OCI-LY1 (cell line): Measurements from ENCODE around the gene QPCT.

ENCODE experiments used
- H2AFZ ChIP-seq: fragments of 200-600 bp; sonication (generic), shearing (Covaris generic); 2 replicates; pipeline ENCODE4 v1.6.0; 2014; ENCODE audit warnings: antibody characterized with exemption, mild to moderate bottlenecking, low read length
- H3F3A ChIP-seq: fragments of 200-600 bp; sonication (generic), shearing (Covaris generic); 2 replicates; pipeline ENCODE4 v1.6.0; 2014; ENCODE audit warnings: mild to moderate bottlenecking, antibody characterized with exemption, low read length, moderate library complexity; ENCODE audit not compliant: insufficient read depth
- H3K27ac ChIP-seq: fragments of 200-600 bp; sonication (generic); 2 replicates; pipeline ENCODE4 v1.5.1; 2014; ENCODE audit warnings: low read length, mixed run types, mild to moderate bottlenecking, low read depth; ENCODE audit not compliant: poor library complexity, severe bottlenecking
- H3K27me3 ChIP-seq: fragments of 200-600 bp; sonication (generic); 2 replicates; pipeline ENCODE4 v1.6.0; 2014; ENCODE audit warnings: antibody characterized with exemption, mild to moderate bottlenecking, low read length, moderate library complexity; ENCODE audit not compliant: insufficient read depth
- H3K36me3 ChIP-seq: fragments of 200-600 bp; sonication (generic); 2 replicates; pipeline ENCODE4 v1.6.1; 2014; ENCODE audit warnings: mild to moderate bottlenecking, antibody characterized with exemption, low read length, moderate library complexity, mixed read lengths; ENCODE audit not compliant: insufficient read depth
- H3K4me1 ChIP-seq: fragments of 200-600 bp; sonication (generic); 2 replicates; pipeline ENCODE4 v1.5.1; 2014; ENCODE audit warnings: mild to moderate bottlenecking, low read length, moderate library complexity; ENCODE audit not compliant: insufficient read depth, severe bottlenecking
- H3K4me2 ChIP-seq: fragments of 200-600 bp; sonication (generic), shearing (Covaris generic); 2 replicates; pipeline ENCODE4 v1.6.1; 2014; ENCODE audit warnings: low read length
- H3K4me3 ChIP-seq: fragments of 200-600 bp; sonication (generic); 2 replicates; pipeline ENCODE4 v1.5.1; 2014; ENCODE audit warnings: low read length, low read depth, mild to moderate bottlenecking, mixed read lengths; ENCODE audit not compliant: poor library complexity, severe bottlenecking
- H3K79me2 ChIP-seq: fragments of 200-600 bp; shearing (Covaris generic); 2 replicates; pipeline ENCODE4 v1.6.1; 2016; ENCODE audit warnings: mixed run types, low read length, mixed read lengths; ENCODE audit not compliant: insufficient read depth
- H3K9ac ChIP-seq: fragments of 200-600 bp; sonication (generic), shearing (Covaris generic); 2 replicates; pipeline ENCODE4 v1.6.1; 2014; ENCODE audit warnings: mild to moderate bottlenecking, low read length, mixed read lengths
- H3K9me2 ChIP-seq: fragments of 200-600 bp; sonication (generic), shearing (Covaris generic); 2 replicates; pipeline ENCODE4 v1.6.1; 2014; ENCODE audit warnings: low read depth, mild to moderate bottlenecking, low read length, mixed read lengths
- H3K9me3 ChIP-seq: fragments of 200-600 bp; shearing (Covaris generic); 2 replicates; pipeline ENCODE4 v1.6.1; 2014; ENCODE audit warnings: low read length, mixed read lengths
- H4K20me1 ChIP-seq: fragments of 200-600 bp; sonication (generic), shearing (Covaris generic); 2 replicates; pipeline ENCODE4 v1.6.0; 2016; ENCODE audit warnings: mild to moderate bottlenecking, low read length; ENCODE audit not compliant: insufficient read depth
- EZH2 ChIP-seq: fragments of 200-600 bp; sonication (generic), shearing (Covaris generic); IDR thresholded peaks from 2 replicates; pipeline ENCODE4 v1.8.0; 2017; ENCODE audit warnings: borderline replicate concordance, mixed run types, mild to moderate bottlenecking, antibody characterized with exemption, low read length, moderate library complexity, mixed read lengths
- TF ChIP-seq, protein P1 (sequence below): fragments of 200-600 bp; sonication (generic), shearing (Covaris generic); IDR thresholded peaks from 2 replicates; pipeline ENCODE4 v1.5.1; 2017; ENCODE audit warnings: mild to moderate bottlenecking, antibody characterized with exemption, low read length, moderate library complexity, mixed read lengths

The QPCT gene

DNA sequence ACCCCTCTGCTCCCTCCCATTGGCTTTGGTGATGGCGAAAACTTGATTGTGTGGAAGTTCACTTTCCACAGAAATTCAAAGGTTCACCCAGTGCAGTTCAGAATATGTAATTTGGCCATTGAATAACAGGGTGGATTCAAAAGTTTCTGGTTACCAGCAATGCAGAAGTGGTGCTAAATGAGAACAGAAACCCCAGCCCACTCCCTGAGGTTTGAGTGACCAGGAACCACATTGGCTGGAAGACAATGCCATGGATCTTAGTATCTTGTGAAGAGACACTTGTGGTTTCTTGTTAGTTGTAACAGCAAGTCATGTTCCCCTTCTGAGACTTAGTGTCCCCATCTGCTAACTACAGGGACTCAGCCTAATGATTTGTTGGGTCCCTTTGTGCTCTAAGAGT is 49.8 kb downstream of the QPCT start:
- Histone ChIP-seq H3K9me2 (no peaks in the 10 kb centered on the region), H3K36me3 (no peaks in the 10 kb centered on the region), H3K9me3 (no peaks in the 10 kb centered on the region), H3K9ac (no peak overlapping the region), H3F3A (no peaks in the 10 kb centered on the region), H3K27ac (no peak overlapping the region), H2AFZ (no peak overlapping the region), H3K4me2 (no peak overlapping the region), H3K79me2 (no peaks in the 10 kb centered on the region), H4K20me1 (no peaks in the 10 kb centered on the region), H3K27me3 (no peaks in the 10 kb centered on the region), H3K4me3 (no peak overlapping the region), H3K4me1 (peaks cover 25% of the 10 kb centered on the region)
- TF ChIP-seq, protein P1, sequence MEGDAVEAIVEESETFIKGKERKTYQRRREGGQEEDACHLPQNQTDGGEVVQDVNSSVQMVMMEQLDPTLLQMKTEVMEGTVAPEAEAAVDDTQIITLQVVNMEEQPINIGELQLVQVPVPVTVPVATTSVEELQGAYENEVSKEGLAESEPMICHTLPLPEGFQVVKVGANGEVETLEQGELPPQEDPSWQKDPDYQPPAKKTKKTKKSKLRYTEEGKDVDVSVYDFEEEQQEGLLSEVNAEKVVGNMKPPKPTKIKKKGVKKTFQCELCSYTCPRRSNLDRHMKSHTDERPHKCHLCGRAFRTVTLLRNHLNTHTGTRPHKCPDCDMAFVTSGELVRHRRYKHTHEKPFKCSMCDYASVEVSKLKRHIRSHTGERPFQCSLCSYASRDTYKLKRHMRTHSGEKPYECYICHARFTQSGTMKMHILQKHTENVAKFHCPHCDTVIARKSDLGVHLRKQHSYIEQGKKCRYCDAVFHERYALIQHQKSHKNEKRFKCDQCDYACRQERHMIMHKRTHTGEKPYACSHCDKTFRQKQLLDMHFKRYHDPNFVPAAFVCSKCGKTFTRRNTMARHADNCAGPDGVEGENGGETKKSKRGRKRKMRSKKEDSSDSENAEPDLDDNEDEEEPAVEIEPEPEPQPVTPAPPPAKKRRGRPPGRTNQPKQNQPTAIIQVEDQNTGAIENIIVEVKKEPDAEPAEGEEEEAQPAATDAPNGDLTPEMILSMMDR, result no peak
- TF ChIP-seq EZH2, result no peak

GRCh38 chr2:37394796-37395555 is 50.5 kb downstream of the QPCT start:
- Histone ChIP-seq H3K4me1 (peaks cover 18% of the 10 kb centered on the region), H3K79me2 (no peaks in the 10 kb centered on the region), H4K20me1 (no peaks in the 10 kb centered on the region), H3K27ac (no peak overlapping the region), H3K9me2 (no peaks in the 10 kb centered on the region), H3K36me3 (no peaks in the 10 kb centered on the region), H3K4me3 (no peak overlapping the region), H3K9me3 (no peaks in the 10 kb centered on the region), H3F3A (no peaks in the 10 kb centered on the region), H3K9ac (no peak overlapping the region), H3K4me2 (no peak overlapping the region), H2AFZ (no peak overlapping the region), H3K27me3 (no peaks in the 10 kb centered on the region)
- TF ChIP-seq, protein P1, result no peak
- no peak for TF ChIP-seq EZH2

GRCh38 chr2:37396890-37397565 is 52.6 kb downstream of the QPCT start:
- Histone ChIP-seq H3K9me3 (no peaks in the 10 kb centered on the region), H3K4me1 (peaks cover 3% of the 10 kb centered on the region), H3K36me3 (no peaks in the 10 kb centered on the region), H3K9ac (no peak overlapping the region), H2AFZ (no peak overlapping the region), H3K4me3 (no peak overlapping the region), H4K20me1 (no peaks in the 10 kb centered on the region), H3K4me2 (no peak overlapping the region), H3K27me3 (no peaks in the 10 kb centered on the region), H3K9me2 (no peaks in the 10 kb centered on the region), H3K27ac (no peak overlapping the region), H3F3A (no peaks in the 10 kb centered on the region), H3K79me2 (no peaks in the 10 kb centered on the region)
- no peak for TF ChIP-seq EZH2
- TF ChIP-seq, protein P1, result no peak
